Midbrain (tissue), 1 donor: ENCODE data around the gene TEX52.

Experiments
- DNase-seq: peaks from one replicate; lab custom pipeline; 2025; lab: John Stamatoyannopoulos, UW

TEX52 gene

DNA sequence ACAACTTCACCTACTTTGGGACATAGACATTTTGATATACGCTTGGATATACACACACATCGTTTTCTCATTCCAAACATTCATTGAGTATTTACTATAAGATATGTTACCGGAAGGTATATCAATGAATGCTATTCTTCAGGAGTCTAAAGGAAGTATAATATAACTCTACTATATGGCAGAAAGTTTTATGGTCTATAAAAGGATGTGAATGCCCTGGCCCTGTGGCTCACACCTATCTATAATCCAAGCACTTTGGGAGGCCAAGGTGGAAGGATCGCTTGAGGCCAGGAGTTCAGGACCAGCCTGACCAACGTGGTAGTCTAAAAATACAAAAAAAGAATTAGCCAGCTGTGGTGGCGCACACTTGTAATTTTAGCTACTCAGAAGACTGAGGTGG, 27.6 kb downstream of the TEX52 start:
- DNase-seq: no peak

GRCh38 chr12:2826721-2827515, 29.9 kb downstream of the TEX52 start:
- DNase-seq: no peak

DNA sequence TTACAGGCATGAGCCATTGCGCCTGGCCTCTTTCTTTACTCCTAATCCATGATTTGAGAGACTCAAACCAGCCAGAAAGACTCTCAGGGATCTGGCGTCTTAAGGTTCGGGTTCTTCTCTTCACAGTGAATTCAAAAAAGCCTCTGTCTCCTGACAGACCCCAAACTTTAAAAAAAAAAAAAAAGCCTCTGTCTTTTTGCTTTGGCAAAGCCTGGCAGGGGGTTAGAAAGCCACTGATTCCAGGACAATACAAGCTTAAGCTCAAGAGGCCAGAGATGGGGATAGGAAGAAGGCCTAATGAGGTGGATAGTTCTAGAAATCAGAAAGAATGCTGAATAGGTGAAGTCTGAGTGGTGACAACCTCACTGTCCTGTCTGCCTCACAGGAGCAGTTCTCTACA, 30.8 kb downstream of the TEX52 start:
- DNase-seq: no peak

- DNase-seq: no peak
These were observed 31.7 kb downstream of the TEX52 start for GRCh38 chr12:2825132-2825531.

GRCh38 chr12:2824541-2824940, 32.3 kb downstream of the TEX52 start:
- DNase-seq: no peak

- DNase-seq: no peak
These were observed 33.4 kb downstream of the TEX52 start for GRCh38 chr12:2823483-2823882.

GRCh38 chr12:2820432-2820831, 36.4 kb downstream of the TEX52 start:
- DNase-seq: no peak

DNA sequence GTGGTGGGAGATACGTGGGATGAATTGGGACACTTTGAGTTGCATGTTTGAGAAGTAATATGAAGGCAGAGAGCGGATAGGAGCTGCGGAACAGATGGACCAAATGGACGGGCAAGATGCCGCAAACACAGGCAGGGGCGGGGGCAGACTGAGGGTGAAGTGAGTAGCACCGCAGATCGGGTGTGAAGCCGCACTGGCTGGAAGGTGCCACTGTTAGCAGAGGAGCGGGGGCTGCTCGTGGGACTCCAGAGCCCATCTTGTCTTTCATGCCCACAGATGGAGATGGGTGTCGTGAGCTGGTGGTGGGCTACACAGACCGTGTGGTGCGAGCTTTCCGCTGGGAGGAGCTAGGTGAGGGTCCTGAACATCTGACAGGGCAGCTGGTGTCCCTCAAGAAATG, 37.0 kb downstream of the TEX52 start:
- DNase-seq: no peak

DNA sequence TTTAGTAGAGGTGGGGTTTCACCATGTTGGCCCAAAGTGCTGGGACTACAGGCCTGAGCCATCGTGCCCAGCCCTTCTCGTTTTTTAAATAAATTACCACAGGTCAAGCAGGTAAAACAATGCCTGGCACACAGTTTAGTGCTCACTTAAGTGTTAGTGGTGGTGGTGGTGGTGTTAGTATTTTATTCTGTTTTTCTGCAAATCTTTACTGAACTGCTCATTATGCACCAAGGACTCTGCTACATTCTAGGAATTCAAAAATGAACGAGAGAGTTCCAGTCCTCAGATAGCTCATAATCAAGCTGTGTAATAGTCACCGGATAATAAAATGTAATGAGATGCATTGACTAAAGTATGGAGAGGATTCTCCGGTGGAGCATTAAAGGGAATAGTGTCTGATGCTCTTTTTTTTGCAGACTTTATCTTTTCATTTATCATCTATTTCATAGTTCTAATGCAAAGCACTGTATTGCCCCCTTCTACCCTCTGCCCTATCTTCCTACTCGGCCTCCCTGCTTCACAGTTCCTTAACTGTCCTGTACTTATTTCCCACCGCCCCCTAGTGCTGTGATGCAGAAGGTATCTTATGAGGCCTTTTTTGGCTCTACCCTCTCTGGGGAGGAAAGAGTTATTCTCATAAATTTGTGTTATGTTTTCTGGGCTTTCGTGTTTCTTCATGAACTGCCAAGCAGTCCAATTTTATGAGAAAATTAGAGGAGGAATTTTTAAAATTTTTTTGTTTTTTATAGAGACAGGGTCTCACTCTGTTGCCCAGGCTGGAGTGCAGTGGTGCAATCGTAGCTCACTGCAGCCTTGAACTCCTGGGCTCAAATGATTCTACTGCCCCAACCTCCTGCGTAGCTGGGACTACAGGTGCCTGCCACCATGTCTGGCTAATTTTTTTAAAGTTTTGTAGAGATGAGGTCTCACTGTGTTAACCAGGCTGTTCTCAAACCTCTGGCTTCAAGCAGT, 43.3 kb downstream of the TEX52 start:
- DNase-seq: peak; percentile 35

DNA sequence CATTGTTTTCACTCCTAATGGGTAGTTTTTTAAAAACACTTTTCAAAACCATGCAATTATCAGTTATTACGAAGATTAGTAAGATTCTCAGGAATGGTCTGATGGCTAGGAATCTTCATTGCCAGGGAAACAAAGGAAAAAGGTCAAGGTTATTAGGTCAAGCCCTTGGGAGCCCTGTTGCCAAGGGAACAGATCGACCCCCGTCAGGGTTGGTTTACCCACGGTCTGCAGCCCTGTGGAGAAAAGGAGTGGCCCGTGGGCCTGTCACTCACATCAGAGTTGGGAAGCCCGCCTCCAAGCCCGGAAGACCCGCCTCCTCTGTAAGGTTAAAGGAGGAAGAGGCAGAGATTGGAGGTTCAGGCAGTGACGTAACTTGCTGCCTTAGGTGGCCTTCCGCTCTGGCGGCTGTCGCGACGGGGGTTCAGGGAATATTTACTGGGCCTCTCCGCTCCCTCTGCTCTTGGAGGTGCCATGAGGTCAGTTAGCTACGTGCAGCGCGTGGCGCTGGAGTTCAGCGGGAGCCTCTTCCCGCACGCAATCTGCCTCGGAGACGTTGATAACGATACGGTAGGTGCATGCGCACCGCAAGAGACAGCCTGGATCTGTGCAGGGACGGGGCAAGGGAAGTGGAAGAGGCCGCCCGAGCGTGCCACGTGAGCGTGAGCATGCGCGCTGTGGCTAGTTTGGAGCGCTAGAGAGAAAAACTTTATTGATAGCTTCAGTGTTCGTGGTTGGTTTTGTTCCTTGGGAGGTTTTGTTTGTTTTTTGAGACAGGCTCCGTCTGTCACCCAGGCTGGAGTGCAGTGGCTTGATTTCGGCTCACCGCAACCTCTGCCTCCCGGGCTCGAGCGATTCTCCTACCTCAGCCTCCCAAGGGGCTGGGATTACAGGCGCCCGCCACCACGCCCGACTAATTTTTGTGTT, 44.3 kb downstream of the TEX52 start, which contains the start of gene ITFG2:
Gene ITFG2 (plus strand): TSS at position 379 of the 924 bp plus-strand sequence. CDS start 93 bp downstream, at position 472.
- peak; percentile 99 for DNase-seq

GRCh38 chr12:2811801-2812200, 45.0 kb downstream of the TEX52 start:
- no peak for DNase-seq

DNA sequence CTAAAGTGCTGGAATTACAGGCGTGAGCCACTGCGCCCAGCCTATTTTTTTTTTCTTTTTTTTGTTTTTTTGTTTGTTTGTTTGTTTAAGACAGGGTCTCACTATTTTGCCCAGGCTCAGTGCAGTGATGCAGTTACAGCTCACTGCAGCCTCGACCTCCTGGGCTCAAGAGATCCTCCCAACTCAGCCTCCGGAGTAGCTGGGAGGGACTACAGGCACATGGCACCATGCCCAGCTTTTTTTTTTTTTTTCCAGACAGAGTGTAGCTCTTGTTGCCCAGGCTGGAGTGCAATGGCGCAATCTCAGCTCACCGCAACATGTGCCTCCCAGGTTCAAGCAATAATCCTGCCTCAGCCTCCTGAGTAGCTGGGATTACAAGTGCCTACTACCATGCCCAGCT, 50.1 kb downstream of the TEX52 start:
- no peak for DNase-seq

DNA sequence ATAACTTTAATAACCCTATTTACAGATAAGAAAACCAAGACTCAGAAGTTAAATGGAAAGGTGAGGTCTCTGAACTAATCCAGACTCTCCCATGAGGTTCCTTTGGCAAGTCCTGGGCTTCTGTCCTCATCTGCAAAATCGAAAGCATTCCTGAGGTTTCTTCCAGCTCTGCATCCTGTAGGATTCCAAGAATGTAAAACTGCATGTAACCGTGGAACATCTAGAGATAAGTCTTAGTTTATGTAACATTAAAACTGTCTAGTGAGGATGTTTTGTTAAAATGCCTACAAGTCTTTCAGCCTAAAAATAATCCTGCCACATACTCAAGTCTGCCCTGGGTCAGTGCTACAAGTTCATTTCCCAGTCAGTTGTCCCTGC, 51.7 kb downstream of the TEX52 start:
- DNase-seq: no peak

DNA sequence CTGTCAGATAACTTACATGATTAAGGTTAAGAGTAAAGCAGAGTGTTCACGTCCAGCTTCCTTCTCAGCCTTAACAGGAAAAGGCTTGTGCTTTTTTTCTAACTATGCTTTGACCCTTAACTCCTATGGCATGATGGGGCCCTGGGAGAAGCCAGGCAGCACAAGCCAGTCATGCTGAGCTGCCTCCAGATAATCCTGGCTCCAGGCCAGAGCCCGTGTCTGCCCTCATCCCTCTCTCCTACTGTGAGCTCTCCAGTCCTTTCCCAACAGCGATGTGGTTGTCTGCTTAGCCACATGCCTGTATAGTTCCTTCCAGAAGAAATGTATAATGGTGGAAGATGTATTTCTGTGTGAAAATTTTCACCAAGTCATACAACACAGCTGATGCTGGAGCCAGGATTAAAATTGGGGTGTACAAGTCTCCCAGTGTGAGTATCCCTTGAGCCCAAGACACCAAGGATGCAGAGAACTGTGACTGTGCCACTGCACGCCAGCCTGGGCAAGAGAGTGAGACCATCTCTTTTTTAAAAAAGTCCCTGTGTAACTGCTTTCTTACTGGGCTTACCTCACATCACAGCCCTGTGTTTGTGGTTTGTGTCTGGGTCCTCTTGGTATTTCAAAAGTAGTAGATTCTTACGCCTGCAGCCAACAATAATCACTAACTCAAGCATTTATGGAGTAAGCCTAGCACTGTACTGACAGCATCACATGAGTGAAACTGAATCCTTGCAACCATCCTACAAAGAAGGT, 52.3 kb downstream of the TEX52 start:
- DNase-seq: peak; percentile 23

DNA sequence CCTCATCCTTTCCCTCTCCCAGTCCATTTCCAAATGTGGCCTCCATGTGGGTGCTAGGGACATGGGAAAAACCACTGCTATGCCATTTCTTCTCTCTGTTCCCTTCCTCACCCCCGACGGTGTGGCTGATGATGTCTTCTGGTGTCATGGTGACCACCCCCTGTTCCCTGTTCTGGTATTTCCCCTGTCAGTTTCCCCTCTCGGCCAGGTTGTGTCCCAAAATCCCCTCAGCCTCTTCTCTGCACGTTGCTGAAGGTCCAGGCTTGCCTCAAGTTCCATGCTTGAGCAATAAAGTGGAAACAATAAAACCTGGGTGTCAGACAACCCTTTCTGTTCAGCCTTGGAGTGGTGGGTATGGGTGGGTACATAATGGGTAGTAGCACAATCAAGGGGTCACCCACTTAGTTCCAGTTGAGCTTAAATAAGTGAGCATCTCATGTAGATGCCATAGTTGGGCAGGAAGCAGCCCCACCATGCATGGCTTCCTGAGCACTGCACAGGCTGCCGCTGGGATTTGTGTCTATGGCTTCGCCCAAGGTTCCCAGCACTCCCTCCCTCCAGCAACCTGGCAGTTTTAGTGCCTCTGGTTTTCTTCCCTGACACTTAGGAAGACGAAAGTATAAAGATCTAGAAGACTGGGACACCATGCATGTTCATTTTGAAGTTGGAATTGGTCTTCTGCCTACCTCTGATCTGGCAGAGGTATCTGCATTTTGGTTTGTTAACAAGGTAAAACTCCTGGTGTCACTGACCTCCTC, 53.0 kb downstream of the TEX52 start:
- DNase-seq: no peak

GRCh38 chr12:2801044-2801783, 55.6 kb downstream of the TEX52 start:
- DNase-seq: peak; percentile 21

GRCh38 chr12:2800046-2800570, 56.7 kb downstream of the TEX52 start:
- DNase-seq: no peak
